Trophoblast cell (in vitro differentiated cells and primary cell): ENCODE results near the gene TNNI3K.

Experiments
- DNase-seq, 2 donors: peaks; one replicate each; pipeline ENCODE4 v3.0.0-alpha.2; 2016
- H2AFZ ChIP-seq: 2 replicates; pipeline ENCODE4 v1.6.1; 2013; ENCODE audit warnings: low read length, moderate library complexity, mild to moderate bottlenecking; ENCODE audit not compliant: insufficient read depth, poor library complexity
- H2AK5ac ChIP-seq: 2 replicates; pipeline ENCODE4 v1.6.1; 2013; ENCODE audit warnings: mild to moderate bottlenecking, low read length
- H2BK120ac ChIP-seq: 2 replicates; pipeline ENCODE4 v1.6.1; 2013; ENCODE audit warnings: low read length, mild to moderate bottlenecking, moderate library complexity; ENCODE audit not compliant: insufficient read depth, poor library complexity
- H2BK12ac ChIP-seq: 2 replicates; pipeline ENCODE4 v1.6.1; 2013; ENCODE audit warnings: mild to moderate bottlenecking, low read length, moderate library complexity
- H2BK5ac ChIP-seq: 2 replicates; pipeline ENCODE4 v1.6.1; 2013; ENCODE audit warnings: low read length, low read depth, moderate library complexity, mild to moderate bottlenecking; ENCODE audit not compliant: poor library complexity
- H3K14ac ChIP-seq: 2 replicates; pipeline ENCODE4 v1.6.1; 2013; ENCODE audit warnings: mild to moderate bottlenecking, low read length
- H3K18ac ChIP-seq: 2 replicates; pipeline ENCODE4 v1.6.1; 2013; ENCODE audit warnings: mild to moderate bottlenecking, low read length
- H3K23ac ChIP-seq: 2 replicates; pipeline ENCODE4 v1.6.1; 2013; ENCODE audit warnings: low read length
- H3K27ac ChIP-seq: 2 replicates; pipeline ENCODE4 v1.5.1; 2013; ENCODE audit warnings: low read depth, mild to moderate bottlenecking, inconsistent platforms, low read length, moderate library complexity
- H3K27me3 ChIP-seq: 2 replicates; pipeline ENCODE4 v1.6.1; 2013; ENCODE audit warnings: inconsistent platforms, mild to moderate bottlenecking, low read length, moderate library complexity; ENCODE audit not compliant: insufficient read depth
- H3K36me3 ChIP-seq, 2 experiments: 1 replicate in 1 of 2; 2 replicates in 1 of 2; pipeline ENCODE4 v1.6.1; 2013; ENCODE audit warnings: low read length in 2 of 2, mild to moderate bottlenecking in 2 of 2, moderate library complexity in 1 of 2; ENCODE audit not compliant: insufficient read depth in 2 of 2, control insufficient read depth in 1 of 2
- H3K4ac ChIP-seq: 2 replicates; pipeline ENCODE4 v1.6.1; 2013; ENCODE audit warnings: low read depth, mild to moderate bottlenecking, low read length, moderate library complexity
- H3K4me1 ChIP-seq, 2 experiments: 1 replicate in 1 of 2; 2 replicates in 1 of 2; pipeline ENCODE4 v1.6.1; 2013; ENCODE audit warnings: low read length in 2 of 2, mild to moderate bottlenecking in 2 of 2, moderate library complexity in 1 of 2; ENCODE audit not compliant: insufficient read depth in 2 of 2, control insufficient read depth in 1 of 2
- H3K4me2 ChIP-seq: 2 replicates; pipeline ENCODE4 v1.6.1; 2013; ENCODE audit warnings: inconsistent platforms, mild to moderate bottlenecking, low read length, moderate library complexity
- H3K4me3 ChIP-seq: 2 replicates; pipeline ENCODE4 v1.5.1; 2013; ENCODE audit warnings: mild to moderate bottlenecking, low read depth, low read length, inconsistent platforms
- H3K79me1 ChIP-seq: one replicate; pipeline ENCODE4 v1.6.1; 2013; ENCODE audit warnings: low read length
- H3K79me2 ChIP-seq: 2 replicates; pipeline ENCODE4 v1.6.1; 2013; ENCODE audit warnings: low read length, mild to moderate bottlenecking; ENCODE audit not compliant: control insufficient read depth, insufficient read depth, poor library complexity
- H3K9ac ChIP-seq: 2 replicates; pipeline ENCODE4 v1.6.1; 2013; ENCODE audit warnings: mild to moderate bottlenecking, low read length
- H3K9me3 ChIP-seq: 2 replicates; pipeline ENCODE4 v1.6.1; 2013; ENCODE audit warnings: low read depth, mild to moderate bottlenecking, control low read depth, inconsistent platforms, low read length; ENCODE audit not compliant: insufficient read depth
- H4K12ac ChIP-seq: 2 replicates; pipeline ENCODE4 v1.6.1; 2013; ENCODE audit warnings: low read depth, mild to moderate bottlenecking, low read length, moderate library complexity
- H4K8ac ChIP-seq: 2 replicates; pipeline ENCODE4 v1.6.1; 2013; ENCODE audit warnings: low read depth, mild to moderate bottlenecking, low read length, moderate library complexity
- H4K91ac ChIP-seq: one replicate; pipeline ENCODE4 v1.6.1; 2013; ENCODE audit warnings: low read depth, mild to moderate bottlenecking, low read length, moderate library complexity
- WGBS: extraction: QIAGEN DNeasy Blood & Tissue Kit; methylation state at CpG from one replicate; pipeline ENCODE4 v1.1.7; 2013; ENCODE audit warnings: missing lambda C conversion rate; ENCODE audit not compliant: insufficient read length, insufficient coverage; ENCODE audit errors: extremely low coverage; 5-methylcytosine and 5-hydroxymethylcytosine counted together

Gene TNNI3K

DNA sequence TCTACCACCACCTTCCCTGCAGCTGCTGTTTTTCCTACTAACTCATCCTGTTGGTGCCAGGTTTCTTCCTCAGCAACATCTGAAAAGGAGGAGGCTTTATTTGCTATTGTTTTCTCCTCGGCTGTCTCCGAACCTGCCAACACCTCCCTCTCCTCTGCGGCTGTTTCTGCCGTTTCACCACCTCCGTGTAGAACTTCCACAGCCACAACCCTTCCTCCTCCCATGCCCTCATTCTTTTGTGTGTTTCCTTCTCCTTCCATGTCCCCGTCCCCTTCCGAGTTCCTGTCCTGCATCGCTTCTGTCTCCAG is 336.3 kb downstream of the TNNI3K start:
- Histone ChIP-seq H3K27ac (no peak overlapping the region), H2AK5ac (no peak overlapping the region), H4K12ac (no peak overlapping the region), H2BK5ac (no peak overlapping the region), H3K18ac (no peak overlapping the region), H2BK12ac (no peak overlapping the region), H3K14ac (no peak overlapping the region), H3K9ac (no peak overlapping the region), H3K27me3 (no peaks in the 10 kb centered on the region), H3K79me1 (no peaks in the 10 kb centered on the region), H3K4me2 (no peak overlapping the region), H3K4me1 (no peaks in the 10 kb centered on the region), H2AFZ (no peak overlapping the region), H3K23ac (no peak overlapping the region), H3K79me2 (no peaks in the 10 kb centered on the region), H4K91ac (no peak overlapping the region), H3K4me3 (no peak overlapping the region), H3K36me3 (no peaks in the 10 kb centered on the region), H4K8ac (no peak overlapping the region), H2BK120ac (no peak overlapping the region), H3K4ac (no peak overlapping the region), H3K9me3 (no peaks in the 10 kb centered on the region)
- no peak for DNase-seq
- no CpG with 5 or more reads among the region's 8 CpGs for WGBS

DNA sequence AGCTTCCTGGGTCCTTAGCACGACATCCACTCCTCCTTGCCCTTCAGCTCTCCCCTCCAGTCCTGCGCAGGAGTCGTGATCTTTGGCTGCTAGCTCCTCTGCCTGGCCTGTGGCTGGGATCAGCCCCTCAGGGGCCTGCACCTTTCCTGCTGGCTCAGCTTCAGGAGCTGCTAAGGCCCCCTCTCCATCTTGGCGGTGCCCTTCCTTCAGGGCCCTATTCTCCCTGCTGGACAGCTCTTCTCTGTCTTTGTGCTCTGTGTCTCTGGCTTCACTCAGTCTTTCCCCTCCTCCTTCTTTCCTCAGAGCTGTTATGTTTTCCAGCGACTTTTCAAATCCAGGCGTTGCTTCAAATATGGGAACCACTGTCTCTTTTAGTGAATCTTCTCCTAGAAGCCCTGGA is 336.7 kb downstream of the TNNI3K start:
- no peaks in the 10 kb centered on the region for H3K79me2 ChIP-seq
- no peaks in the 10 kb centered on the region for H3K9me3 ChIP-seq
- no peak overlapping the region for H3K23ac ChIP-seq
- H3K36me3 ChIP-seq, result no peaks in the 10 kb centered on the region
- WGBS, result no CpG with 5 or more reads among the region's 6 CpGs
- DNase-seq, result no peak
- no peak overlapping the region for H3K4ac ChIP-seq
- H3K4me1 ChIP-seq, result no peaks in the 10 kb centered on the region
- no peak overlapping the region for H2BK12ac ChIP-seq
- H2BK5ac ChIP-seq, result no peak overlapping the region
- H2AFZ ChIP-seq, result no peak overlapping the region
- no peak overlapping the region for H2BK120ac ChIP-seq
- H3K9ac ChIP-seq, result no peak overlapping the region
- no peak overlapping the region for H2AK5ac ChIP-seq
- no peak overlapping the region for H3K4me2 ChIP-seq
- H3K79me1 ChIP-seq, result no peaks in the 10 kb centered on the region
- H3K27me3 ChIP-seq, result no peaks in the 10 kb centered on the region
- H3K14ac ChIP-seq, result no peak overlapping the region
- H3K4me3 ChIP-seq, result no peak overlapping the region
- H3K18ac ChIP-seq, result no peak overlapping the region
- no peak overlapping the region for H4K8ac ChIP-seq
- no peak overlapping the region for H3K27ac ChIP-seq
- no peak overlapping the region for H4K91ac ChIP-seq
- H4K12ac ChIP-seq, result no peak overlapping the region

DNA sequence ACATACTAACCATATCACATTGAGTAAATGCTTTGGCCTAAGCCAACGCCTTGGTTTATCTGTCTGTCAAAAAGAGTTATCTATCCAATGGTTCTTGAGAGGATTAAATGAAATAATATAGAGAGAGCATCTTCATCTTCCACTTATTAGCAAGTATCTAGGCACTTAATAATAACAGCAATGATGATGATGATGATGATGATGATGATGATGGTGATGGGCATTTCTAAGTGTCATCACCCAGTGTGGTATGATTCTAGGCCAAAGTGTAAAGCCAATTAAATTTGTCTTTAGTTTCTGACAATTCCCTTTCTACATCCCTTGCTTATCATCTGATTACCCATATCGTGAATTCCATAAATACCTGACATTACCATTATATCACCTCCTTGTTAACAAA is 342.9 kb downstream of the TNNI3K start:
- no peak overlapping the region for H2BK120ac ChIP-seq
- H2BK5ac ChIP-seq, result no peak overlapping the region
- no peaks in the 10 kb centered on the region for H3K79me2 ChIP-seq
- no peak overlapping the region for H3K9ac ChIP-seq
- no peak overlapping the region for H3K14ac ChIP-seq
- DNase-seq, result no peak
- no peaks in the 10 kb centered on the region for H3K9me3 ChIP-seq
- no peak overlapping the region for H4K91ac ChIP-seq
- no peak overlapping the region for H3K4me3 ChIP-seq
- H3K18ac ChIP-seq, result no peak overlapping the region
- no peak overlapping the region for H3K4ac ChIP-seq
- H2AFZ ChIP-seq, result no peak overlapping the region
- H4K8ac ChIP-seq, result no peak overlapping the region
- no peak overlapping the region for H3K27ac ChIP-seq
- WGBS, result no CpG with 5 or more reads among the region's 2 CpGs
- H3K4me1 ChIP-seq, result no peaks in the 10 kb centered on the region
- H3K27me3 ChIP-seq, result no peaks in the 10 kb centered on the region
- H4K12ac ChIP-seq, result no peak overlapping the region
- no peak overlapping the region for H3K4me2 ChIP-seq
- no peak overlapping the region for H2AK5ac ChIP-seq
- H2BK12ac ChIP-seq, result no peak overlapping the region
- no peaks in the 10 kb centered on the region for H3K79me1 ChIP-seq
- no peak overlapping the region for H3K23ac ChIP-seq
- H3K36me3 ChIP-seq, result no peaks in the 10 kb centered on the region

DNA sequence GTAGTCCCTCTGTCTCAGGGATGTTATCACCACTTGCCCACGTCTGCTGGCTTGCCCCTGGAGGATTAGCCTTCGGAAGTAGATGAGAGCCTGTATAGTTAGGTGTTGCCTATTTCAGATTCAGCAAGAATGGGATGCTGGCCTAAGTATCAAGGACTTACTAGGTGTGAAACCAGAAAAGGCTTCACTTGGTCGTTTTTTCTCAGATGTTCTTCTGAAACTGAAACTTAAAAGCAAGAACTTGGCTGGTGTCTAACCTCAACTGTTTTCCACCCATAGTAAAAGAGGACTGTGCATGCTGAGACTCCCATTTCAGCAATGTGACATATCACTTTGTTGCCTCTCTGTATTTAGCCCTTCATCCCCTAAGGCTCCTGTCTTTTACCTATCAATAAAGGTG is 344.2 kb downstream of the TNNI3K start:
- Histone ChIP-seq H3K9ac (no peak overlapping the region), H2BK120ac (no peak overlapping the region), H2BK12ac (no peak overlapping the region), H3K79me2 (no peaks in the 10 kb centered on the region), H3K4ac (no peak overlapping the region), H2BK5ac (no peak overlapping the region), H3K27me3 (no peaks in the 10 kb centered on the region), H3K36me3 (no peaks in the 10 kb centered on the region), H3K9me3 (no peaks in the 10 kb centered on the region), H3K18ac (no peak overlapping the region), H2AFZ (no peak overlapping the region), H3K27ac (no peak overlapping the region), H3K4me1 (no peaks in the 10 kb centered on the region), H3K23ac (no peak overlapping the region), H3K4me3 (no peak overlapping the region), H3K79me1 (no peaks in the 10 kb centered on the region), H4K12ac (no peak overlapping the region), H3K14ac (no peak overlapping the region), H4K91ac (no peak overlapping the region), H4K8ac (no peak overlapping the region), H2AK5ac (no peak overlapping the region), H3K4me2 (no peak overlapping the region)
- WGBS, result no CpG with 5 or more reads among the region's 3 CpGs
- no peak for DNase-seq

DNA sequence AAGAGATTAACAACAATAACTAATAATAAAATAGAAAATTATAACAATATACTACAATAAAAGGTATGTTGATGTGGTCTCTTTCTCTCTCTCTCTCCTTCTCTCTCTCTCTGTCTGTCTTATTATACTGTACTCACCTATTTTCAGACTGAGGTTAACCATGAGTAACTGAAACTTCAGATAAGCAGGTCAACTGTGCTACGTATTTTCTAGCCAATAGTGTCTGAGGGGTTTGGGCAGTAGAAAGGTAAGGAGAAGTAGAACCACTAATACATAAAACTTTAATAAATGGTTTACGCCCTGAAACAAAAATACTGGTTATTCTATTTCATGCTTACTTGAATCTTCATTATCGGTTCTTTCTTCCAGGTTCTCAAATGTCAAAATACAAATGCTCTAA is 348.2 kb downstream of the TNNI3K start:
- H2AFZ ChIP-seq, result no peak overlapping the region
- H4K12ac ChIP-seq, result no peak overlapping the region
- no peaks in the 10 kb centered on the region for H3K4me1 ChIP-seq
- H4K8ac ChIP-seq, result no peak overlapping the region
- H3K4me2 ChIP-seq, result no peak overlapping the region
- no peak overlapping the region for H2AK5ac ChIP-seq
- H2BK5ac ChIP-seq, result no peak overlapping the region
- no peak overlapping the region for H2BK120ac ChIP-seq
- no peak overlapping the region for H3K23ac ChIP-seq
- no peak overlapping the region for H3K9ac ChIP-seq
- H3K79me1 ChIP-seq, result no peaks in the 10 kb centered on the region
- H3K18ac ChIP-seq, result no peak overlapping the region
- no peak overlapping the region for H3K27ac ChIP-seq
- no CpG with 5 or more reads among the region's 3 CpGs for WGBS
- no peaks in the 10 kb centered on the region for H3K36me3 ChIP-seq
- H2BK12ac ChIP-seq, result no peak overlapping the region
- H3K4me3 ChIP-seq, result no peak overlapping the region
- no peak for DNase-seq
- H3K14ac ChIP-seq, result no peak overlapping the region
- no peaks in the 10 kb centered on the region for H3K27me3 ChIP-seq
- no peak overlapping the region for H4K91ac ChIP-seq
- H3K9me3 ChIP-seq, result no peaks in the 10 kb centered on the region
- H3K4ac ChIP-seq, result no peak overlapping the region
- H3K79me2 ChIP-seq, result no peaks in the 10 kb centered on the region
